H1 (cell line): ENCODE measurements around the gene GPC6.

Source experiments
- BRCA1 ChIP-seq: IDR thresholded peaks from 2 replicates; pipeline ENCODE4 v1.6.1; 2012; ENCODE audit warnings: low read depth, low read length, improper control_type of control experiment
- CBX5 ChIP-seq: fragments of 300-800, 300-1000 bp; sonication (generic); IDR thresholded peaks from 2 replicates; pipeline ENCODE4 v1.7.1; 2016; ENCODE audit warnings: antibody characterized with exemption, low read length, low read depth
- RAD21 ChIP-seq, 2 experiments: IDR thresholded peaks in 1 of 2; conservative IDR thresholded peaks in 1 of 2; 2 replicates each; pipeline ENCODE4 v1.6.1; 2011; ENCODE audit warnings: low read depth in 2 of 2, low read length in 2 of 2, improper control_type of control experiment in 1 of 2, inconsistent platforms in 1 of 2, mild to moderate bottlenecking in 1 of 2, moderate library complexity in 1 of 2
- RBBP5 ChIP-seq: IDR thresholded peaks from 2 replicates; pipeline ENCODE4 v1.7.1; 2012; ENCODE audit warnings: low read depth, mild to moderate bottlenecking, inconsistent platforms, low read length, moderate library complexity, borderline replicate concordance
- ZNF274 ChIP-seq: IDR thresholded peaks from 2 replicates; pipeline ENCODE4 v1.7.0; 2012; ENCODE audit warnings: low read length, borderline replicate concordance; ENCODE audit errors: extremely low read depth
- TF ChIP-seq, protein P1 (sequence below), 3 experiments: IDR thresholded peaks; 1 replicate in 2 of 3; 2 replicates in 1 of 3; pipeline versions ENCODE4 v1.5.1 to v1.6.1; 2011; ENCODE audit warnings: low read length in 3 of 3, mild to moderate bottlenecking in 3 of 3, inconsistent platforms in 2 of 3, low read depth in 1 of 3, moderate library complexity in 1 of 3; ENCODE audit not compliant: insufficient read depth in 1 of 3; ENCODE audit errors: control extremely low read depth in 1 of 3
- TF ChIP-seq, protein P2 (sequence below): IDR thresholded peaks from 2 replicates; pipeline ENCODE4 v1.6.1; 2011; ENCODE audit warnings: low read depth, mild to moderate bottlenecking, low read length; ENCODE audit not compliant: insufficient read depth

GRCh38 chr13:93554514-93554913, 327.9 kb downstream of the GPC6 start:
- TF ChIP-seq ZNF274 (no peak), RAD21 (IDR thresholded peaks at IDR 0.05 in 1 of 2, conservative IDR thresholded peaks at IDR 0.05 in 1 of 2; ENCODE audit: low read depth in 2 of 2, low read length in 2 of 2) (no peak), BRCA1 (no peak), CBX5 (no peak), RBBP5 (no peak)
- TF ChIP-seq, protein P1, sequence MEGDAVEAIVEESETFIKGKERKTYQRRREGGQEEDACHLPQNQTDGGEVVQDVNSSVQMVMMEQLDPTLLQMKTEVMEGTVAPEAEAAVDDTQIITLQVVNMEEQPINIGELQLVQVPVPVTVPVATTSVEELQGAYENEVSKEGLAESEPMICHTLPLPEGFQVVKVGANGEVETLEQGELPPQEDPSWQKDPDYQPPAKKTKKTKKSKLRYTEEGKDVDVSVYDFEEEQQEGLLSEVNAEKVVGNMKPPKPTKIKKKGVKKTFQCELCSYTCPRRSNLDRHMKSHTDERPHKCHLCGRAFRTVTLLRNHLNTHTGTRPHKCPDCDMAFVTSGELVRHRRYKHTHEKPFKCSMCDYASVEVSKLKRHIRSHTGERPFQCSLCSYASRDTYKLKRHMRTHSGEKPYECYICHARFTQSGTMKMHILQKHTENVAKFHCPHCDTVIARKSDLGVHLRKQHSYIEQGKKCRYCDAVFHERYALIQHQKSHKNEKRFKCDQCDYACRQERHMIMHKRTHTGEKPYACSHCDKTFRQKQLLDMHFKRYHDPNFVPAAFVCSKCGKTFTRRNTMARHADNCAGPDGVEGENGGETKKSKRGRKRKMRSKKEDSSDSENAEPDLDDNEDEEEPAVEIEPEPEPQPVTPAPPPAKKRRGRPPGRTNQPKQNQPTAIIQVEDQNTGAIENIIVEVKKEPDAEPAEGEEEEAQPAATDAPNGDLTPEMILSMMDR (IDR thresholded peaks at IDR 0.05; ENCODE audit: control extremely low read depth in 1 of 3, insufficient read depth in 1 of 3, low read depth in 1 of 3, low read length in 3 of 3) = no peak
- TF ChIP-seq, protein P2, sequence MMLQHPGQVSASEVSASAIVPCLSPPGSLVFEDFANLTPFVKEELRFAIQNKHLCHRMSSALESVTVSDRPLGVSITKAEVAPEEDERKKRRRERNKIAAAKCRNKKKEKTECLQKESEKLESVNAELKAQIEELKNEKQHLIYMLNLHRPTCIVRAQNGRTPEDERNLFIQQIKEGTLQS = no peak
